ENCODE results near the gene CCDC15.

The CCDC15 gene

GRCh38 chr11:125071846-125072217, 117.8 kb downstream of the CCDC15 start:
- TF ChIP-seq EZH2 (optimal IDR thresholded peaks at IDR 0.05; ENCODE audit: low read depth, low read length) = no peak
- TF ChIP-seq EZH2phosphoT487 (IDR thresholded peaks at IDR 0.05; ENCODE audit: low read length) = no peak
- TF ChIP-seq, protein P1, sequence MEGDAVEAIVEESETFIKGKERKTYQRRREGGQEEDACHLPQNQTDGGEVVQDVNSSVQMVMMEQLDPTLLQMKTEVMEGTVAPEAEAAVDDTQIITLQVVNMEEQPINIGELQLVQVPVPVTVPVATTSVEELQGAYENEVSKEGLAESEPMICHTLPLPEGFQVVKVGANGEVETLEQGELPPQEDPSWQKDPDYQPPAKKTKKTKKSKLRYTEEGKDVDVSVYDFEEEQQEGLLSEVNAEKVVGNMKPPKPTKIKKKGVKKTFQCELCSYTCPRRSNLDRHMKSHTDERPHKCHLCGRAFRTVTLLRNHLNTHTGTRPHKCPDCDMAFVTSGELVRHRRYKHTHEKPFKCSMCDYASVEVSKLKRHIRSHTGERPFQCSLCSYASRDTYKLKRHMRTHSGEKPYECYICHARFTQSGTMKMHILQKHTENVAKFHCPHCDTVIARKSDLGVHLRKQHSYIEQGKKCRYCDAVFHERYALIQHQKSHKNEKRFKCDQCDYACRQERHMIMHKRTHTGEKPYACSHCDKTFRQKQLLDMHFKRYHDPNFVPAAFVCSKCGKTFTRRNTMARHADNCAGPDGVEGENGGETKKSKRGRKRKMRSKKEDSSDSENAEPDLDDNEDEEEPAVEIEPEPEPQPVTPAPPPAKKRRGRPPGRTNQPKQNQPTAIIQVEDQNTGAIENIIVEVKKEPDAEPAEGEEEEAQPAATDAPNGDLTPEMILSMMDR (IDR thresholded peaks at IDR 0.05; ENCODE audit: low read length) = no peak
- Histone ChIP-seq H3K4me1 (ENCODE audit: low read length) (peaks cover 38% of the 10 kb centered on the region), H3F3A (ENCODE audit: insufficient read depth, low read length) (peaks cover 11% of the 10 kb centered on the region; the same call in 1 of the 2 replicates)

DNA sequence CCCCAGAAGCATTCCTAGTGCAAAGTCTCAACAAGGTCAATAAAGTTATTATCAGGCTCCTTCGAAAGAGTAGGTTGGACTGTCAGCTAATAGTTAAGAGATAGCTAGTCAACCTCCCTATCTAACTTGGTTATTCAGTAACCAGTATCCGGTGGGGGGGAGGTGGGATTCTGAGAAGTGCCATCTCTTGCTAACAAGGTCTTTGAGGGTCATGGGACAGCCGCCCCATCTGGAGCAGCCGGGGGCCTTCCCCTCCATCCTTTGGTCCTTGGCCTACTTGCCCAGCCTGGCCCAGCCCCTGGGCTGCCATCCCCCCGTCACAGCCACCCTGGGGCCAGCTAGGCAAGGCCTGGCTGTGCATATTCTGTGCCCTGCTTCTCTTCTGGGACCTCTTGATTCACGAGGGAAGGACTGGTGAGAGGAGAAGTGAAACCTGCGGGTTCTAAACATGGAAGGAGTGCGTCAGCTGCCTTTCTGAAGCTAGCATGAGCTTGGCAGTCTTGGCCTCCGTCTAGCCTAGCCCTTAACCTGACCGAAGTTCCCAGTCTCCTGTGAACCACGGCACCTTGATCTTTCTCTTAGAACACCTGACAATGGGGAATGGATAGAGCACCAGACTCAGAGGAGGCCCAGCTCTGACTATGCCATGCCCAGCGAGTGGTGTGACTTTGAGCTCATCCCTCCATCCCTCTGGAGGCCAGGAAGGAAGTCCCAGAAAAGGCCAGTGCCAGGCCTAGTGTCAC, 118.4 kb downstream of the CCDC15 start:
- TF ChIP-seq EZH2 (optimal IDR thresholded peaks at IDR 0.05; ENCODE audit: low read depth, low read length) (no peak), EZH2phosphoT487 (IDR thresholded peaks at IDR 0.05; ENCODE audit: low read length) (no peak)
- TF ChIP-seq, protein P1 (IDR thresholded peaks at IDR 0.05; ENCODE audit: low read length) = no peak
- Histone ChIP-seq H3K4me1 (ENCODE audit: low read length) (peaks cover 38% of the 10 kb centered on the region), H3K79me2 (ENCODE audit: low read length) (no peaks in the 10 kb centered on the region), H4K20me1 (ENCODE audit: insufficient read depth, low read length) (no peaks in the 10 kb centered on the region), H3K9ac (ENCODE audit: low read length) (peak overlapping the region; percentile 46), H3K36me3 (replicated peaks; ENCODE audit: insufficient read depth, low read length) (no peaks in the 10 kb centered on the region), H3K9me2 (replicated peaks; ENCODE audit: insufficient read depth, low read length) (no peaks in the 10 kb centered on the region), H3K27ac (ENCODE audit: low read length) (peak overlapping the region; percentile 88), H3K9me3 (replicated peaks; ENCODE audit: insufficient read depth, low read length) (no peaks in the 10 kb centered on the region), H3F3A (ENCODE audit: insufficient read depth, low read length) (peaks cover 11% of the 10 kb centered on the region; the same call in 1 of the 2 replicates), H3K4me2 (ENCODE audit: low read depth, low read length) (peak overlapping the region; percentile 29), H3K4me3 (ENCODE audit: low read length) (no peak overlapping the region), H3K27me3 (replicated peaks; ENCODE audit: insufficient read depth, low read length) (no peaks in the 10 kb centered on the region), H2AFZ (ENCODE audit: low read length) (peak overlapping the region; percentile 68)
- DNase-seq = peak; percentile 82

More at GRCh38 chr11:125071846-125072217, 117.8 kb downstream of the CCDC15 start:
- H3K4me2 ChIP-seq (ENCODE audit: low read depth, low read length) = peak overlapping the region; percentile 29
- no peaks in the 10 kb centered on the region for H3K9me3 ChIP-seq (replicated peaks; ENCODE audit: insufficient read depth, low read length)
- H3K36me3 ChIP-seq (replicated peaks; ENCODE audit: insufficient read depth, low read length) = no peaks in the 10 kb centered on the region
- peak overlapping the region; percentile 88 for H3K27ac ChIP-seq (ENCODE audit: low read length)
- H3K9me2 ChIP-seq (replicated peaks; ENCODE audit: insufficient read depth, low read length) = no peaks in the 10 kb centered on the region
- no peaks in the 10 kb centered on the region for H3K27me3 ChIP-seq (replicated peaks; ENCODE audit: insufficient read depth, low read length)
- H3K9ac ChIP-seq (ENCODE audit: low read length) = peak overlapping the region; percentile 46; the same call in 1 of the 2 replicates
- H4K20me1 ChIP-seq (ENCODE audit: insufficient read depth, low read length) = no peaks in the 10 kb centered on the region
- H3K4me3 ChIP-seq (ENCODE audit: low read length) = no peak overlapping the region
- DNase-seq = no peak
- no peaks in the 10 kb centered on the region for H3K79me2 ChIP-seq (ENCODE audit: low read length)
- peak overlapping the region; percentile 68 for H2AFZ ChIP-seq (ENCODE audit: low read length)

GRCh38 chr11:125072961-125073590, 119.1 kb downstream of the CCDC15 start:
- TF ChIP-seq, protein P1 (IDR thresholded peaks at IDR 0.05; ENCODE audit: low read length) = no peak
- no peak for TF ChIP-seq EZH2 (optimal IDR thresholded peaks at IDR 0.05; ENCODE audit: low read depth, low read length)
- TF ChIP-seq EZH2phosphoT487 (IDR thresholded peaks at IDR 0.05; ENCODE audit: low read length) = no peak
- no peaks in the 10 kb centered on the region for H3K9me2 ChIP-seq (replicated peaks; ENCODE audit: insufficient read depth, low read length)
- peak overlapping the region; percentile 68 for H2AFZ ChIP-seq (ENCODE audit: low read length)
- no peak overlapping the region for H3K4me3 ChIP-seq (ENCODE audit: low read length)
- H3K27ac ChIP-seq (ENCODE audit: low read length) = peak overlapping the region; percentile 88
- H3K9me3 ChIP-seq (replicated peaks; ENCODE audit: insufficient read depth, low read length) = no peaks in the 10 kb centered on the region
- peak overlapping the region; percentile 29; the same call in 1 of the 2 replicates for H3K4me2 ChIP-seq (ENCODE audit: low read depth, low read length)
- peak overlapping the region; percentile 46 for H3K9ac ChIP-seq (ENCODE audit: low read length)
- DNase-seq = no peak
- H3K36me3 ChIP-seq (replicated peaks; ENCODE audit: insufficient read depth, low read length) = no peaks in the 10 kb centered on the region
- H3K79me2 ChIP-seq (ENCODE audit: low read length) = no peaks in the 10 kb centered on the region
- no peaks in the 10 kb centered on the region for H4K20me1 ChIP-seq (ENCODE audit: insufficient read depth, low read length)
- peaks cover 38% of the 10 kb centered on the region for H3K4me1 ChIP-seq (ENCODE audit: low read length)
- H3K27me3 ChIP-seq (replicated peaks; ENCODE audit: insufficient read depth, low read length) = no peaks in the 10 kb centered on the region
- peaks cover 11% of the 10 kb centered on the region; the same call in 1 of the 2 replicates for H3F3A ChIP-seq (ENCODE audit: insufficient read depth, low read length)
